Cardiac fibroblast (primary cell): Measurements from ENCODE around the gene ASB2.

ENCODE experiments used
- DNase-seq, 2 donors: peaks; one replicate each; pipeline versions ENCODE4 v3.0.0 to v3.0.0-alpha.2; 2010; ENCODE audit warnings: low read depth in 2 of 2
- H3K4me3 ChIP-seq, 2 donors: replicated peaks in 1 of 2; 1 replicate in 1 of 2; 2 replicates in 1 of 2; pipeline ENCODE4 v1.5.1; 2011; ENCODE audit warnings: low read depth in 2 of 2, low read length in 2 of 2, mild to moderate bottlenecking in 2 of 2, moderate library complexity in 1 of 2
- CTCF ChIP-seq: IDR thresholded peaks from one replicate; pipeline ENCODE4 v1.5.1; 2011; ENCODE audit warnings: low read depth, mild to moderate bottlenecking, low read length, inconsistent platforms

ASB2 gene

DNA sequence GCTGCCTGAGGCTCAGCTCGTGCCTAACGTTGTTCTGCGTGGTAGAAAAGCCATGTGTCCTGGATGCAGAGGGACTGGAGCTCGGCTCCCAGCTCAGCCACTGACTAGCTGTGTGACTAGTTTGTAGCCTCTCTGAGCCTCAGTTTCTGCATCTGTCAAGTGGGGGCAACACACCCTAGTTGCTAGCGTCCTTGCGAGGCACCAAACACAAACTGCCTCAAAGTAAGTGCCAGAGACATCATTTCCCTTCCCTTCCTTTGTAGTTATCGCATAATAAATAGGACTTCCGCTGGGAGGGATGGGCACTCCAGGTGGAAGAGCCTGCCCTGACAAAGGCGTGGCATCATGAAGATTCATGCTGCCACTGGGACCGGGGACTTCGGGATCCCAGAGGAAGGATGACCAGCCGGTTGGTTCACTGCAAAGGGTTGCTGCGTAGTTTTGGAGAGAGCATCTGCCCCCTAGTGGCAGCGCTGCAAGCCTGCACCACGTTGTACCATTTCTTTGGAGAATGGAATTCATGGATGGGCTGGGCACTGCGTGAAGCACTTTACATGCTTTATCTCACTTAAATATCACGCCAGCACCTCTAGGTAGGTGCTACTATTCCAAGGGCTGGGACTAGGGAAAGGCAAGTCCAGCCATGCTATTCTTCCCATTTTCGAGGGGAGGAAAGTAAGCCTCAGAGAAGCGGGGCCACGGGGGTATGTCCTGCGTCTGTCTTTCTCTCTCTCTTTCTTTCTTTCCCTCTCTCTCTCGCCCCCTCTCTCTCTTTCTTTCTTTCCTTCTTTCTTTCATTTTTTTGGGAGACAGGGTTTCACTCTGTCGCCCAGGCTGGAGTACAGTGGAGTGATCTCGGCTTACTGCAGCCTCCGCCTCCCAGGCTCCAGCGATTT lies 25.4 kb upstream of the ASB2 start:
- no peak overlapping the region for H3K4me3 ChIP-seq
- peak; percentile 94 for TF ChIP-seq CTCF
- DNase-seq, result peak; percentile 75

DNA sequence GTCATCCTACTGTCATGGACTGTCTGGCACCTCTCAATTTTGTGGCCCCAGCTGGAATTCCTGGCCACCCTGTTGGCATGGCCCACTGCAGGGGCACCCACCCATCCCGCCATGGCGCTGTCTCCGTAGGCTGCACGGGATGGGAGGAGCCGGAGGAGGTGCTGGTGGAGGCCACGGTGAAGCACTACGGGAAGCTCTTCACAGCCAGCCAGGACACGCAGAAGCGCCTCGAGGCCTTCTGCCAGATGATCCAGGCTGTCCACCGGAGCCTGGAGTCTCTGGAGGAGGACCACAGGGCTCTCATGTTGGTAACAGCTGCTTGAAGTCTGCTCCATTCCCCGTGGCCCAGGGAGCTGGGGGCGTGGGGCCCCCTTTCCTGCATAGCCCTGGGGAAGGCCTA lies 24.6 kb upstream of the ASB2 start:
- TF ChIP-seq CTCF, result no peak
- DNase-seq, result no peak
- no peak overlapping the region for H3K4me3 ChIP-seq

DNA sequence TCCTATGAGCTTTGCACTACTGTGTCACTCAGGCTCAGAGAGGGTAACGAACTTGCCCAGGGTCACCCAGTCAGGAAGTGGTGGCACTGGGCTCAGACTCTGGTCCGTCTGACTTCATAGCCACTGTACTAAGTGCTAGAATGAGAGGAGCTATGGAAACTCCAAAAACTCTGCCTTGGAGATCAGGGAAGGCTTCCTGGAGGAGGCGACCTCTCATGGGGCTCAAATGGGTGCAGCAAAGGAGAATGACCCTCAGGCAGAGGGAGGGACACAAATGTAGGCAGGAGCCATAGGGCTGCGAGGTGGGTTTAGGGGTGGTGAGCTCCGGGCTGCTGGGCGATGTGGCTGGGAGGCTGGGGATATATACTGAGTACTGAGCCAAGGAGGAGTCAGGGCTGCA lies 23.9 kb upstream of the ASB2 start:
- H3K4me3 ChIP-seq, result no peak overlapping the region
- no peak for DNase-seq
- TF ChIP-seq CTCF, result no peak

DNA sequence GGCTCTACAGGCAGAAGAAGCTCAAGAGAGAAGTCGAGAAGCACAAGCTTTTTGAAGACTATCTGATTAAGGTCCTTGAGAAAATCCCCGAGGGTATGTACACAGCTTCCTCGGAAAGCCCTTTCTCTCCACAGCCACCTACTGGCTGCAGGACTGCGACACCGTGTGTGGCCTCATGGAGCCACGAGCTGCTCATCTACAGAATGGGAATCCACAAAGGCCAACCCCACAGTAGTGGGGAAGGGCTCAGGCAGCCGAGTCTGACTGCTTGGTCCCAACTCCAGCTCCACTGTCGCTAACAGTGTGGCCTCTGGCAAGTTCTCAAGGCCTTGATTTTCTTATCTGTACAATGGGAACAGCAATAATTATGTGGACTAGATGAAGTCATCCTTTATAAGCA lies 23.2 kb upstream of the ASB2 start:
- DNase-seq, result no peak
- TF ChIP-seq CTCF, result no peak
- H3K4me3 ChIP-seq, result no peak overlapping the region

GRCh38 chr14:93998871-93999403 lies 22.6 kb upstream of the ASB2 start:
- no peak for DNase-seq
- H3K4me3 ChIP-seq, result no peak overlapping the region
- no peak for TF ChIP-seq CTCF

DNA sequence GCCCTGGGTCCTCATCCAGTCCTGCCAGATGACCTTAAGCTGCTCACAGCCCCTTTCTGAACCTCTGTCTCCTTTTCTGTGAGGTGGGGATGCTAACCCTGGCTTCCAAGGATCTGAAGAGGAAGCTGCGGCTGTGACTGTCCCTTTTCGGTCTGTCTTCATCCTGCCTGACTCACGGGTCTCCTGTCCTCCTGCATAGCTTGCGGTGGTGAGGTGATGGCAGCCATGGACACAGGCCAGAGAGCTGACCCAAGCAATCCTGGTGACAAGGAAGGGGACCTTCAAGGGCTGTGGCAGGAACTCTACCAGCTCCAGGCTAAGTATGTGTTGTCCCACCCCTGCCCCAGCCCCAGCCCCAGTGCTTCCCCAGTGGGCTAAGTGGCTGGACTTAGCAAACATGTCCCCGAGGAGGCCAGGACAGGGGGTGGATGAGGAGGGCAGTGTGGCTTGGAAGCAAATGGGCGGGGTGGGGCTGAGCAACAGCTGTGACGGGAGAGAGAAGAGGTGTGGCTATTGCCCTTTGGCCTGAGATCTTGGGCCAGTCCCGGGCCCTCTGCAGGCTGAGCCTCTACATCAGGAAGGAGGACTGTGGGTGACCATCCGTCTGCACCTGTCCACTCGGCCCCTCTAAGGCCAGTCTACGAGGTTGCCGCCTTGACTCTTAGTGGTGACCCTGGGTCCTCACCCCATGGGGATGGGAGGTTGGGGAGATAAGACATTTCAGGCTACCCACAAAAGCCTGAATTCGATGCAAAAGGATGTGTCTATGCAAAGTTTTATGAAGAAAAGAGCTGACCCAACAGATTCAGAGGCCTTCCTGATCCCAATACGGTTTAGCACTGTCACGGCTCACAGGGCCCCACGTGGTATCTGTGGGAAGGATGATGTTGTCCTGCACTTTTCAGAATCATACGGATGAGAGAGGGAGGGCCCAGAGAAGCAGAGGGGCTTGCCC lies 21.8 kb upstream of the ASB2 start:
- TF ChIP-seq CTCF, result no peak

More for the DNA sequence above, 21.8 kb upstream of the ASB2 start:
- no peak for DNase-seq
- no peak overlapping the region for H3K4me3 ChIP-seq
